Stimulated activated CD4-positive, alpha-beta T cell treated with anti-CD3 and anti-CD28 coated beads, Interleukin-12 subunit alpha, Interleukin-12 subunit beta, amount 100 ng/mL, for 48 hours (primary cell): ENCODE data around the gene IQCE.

Experiments
- DNase-seq, 3 donors: peaks; one replicate each; pipeline ENCODE4 v3.0.0-alpha.2; 2020; ENCODE audit warnings: low read depth in 2 of 3, low spot score in 1 of 3

IQCE gene

GRCh38 chr7:2631946-2632732, 73.4 kb downstream of the IQCE start, which contains the start of gene TTYH3:
TTYH3 (plus strand) TSS chr7:2631986; CDS start chr7:2632156, 170 bp downstream.
- DNase-seq = no peak

GRCh38 chr7:2632733-2633537, 74.2 kb downstream of the IQCE start:
- peak in 2 of 3 donors; percentile 39 for DNase-seq

GRCh38 chr7:2633538-2634266, 74.9 kb downstream of the IQCE start:
- DNase-seq = peak in 1 of 3 donors; percentile 33

GRCh38 chr7:2634267-2635145, 75.7 kb downstream of the IQCE start:
- no peak for DNase-seq

- no peak for DNase-seq
These were observed 76.4 kb downstream of the IQCE start for GRCh38 chr7:2635148-2635668.

- DNase-seq = no peak
These were observed 77.3 kb downstream of the IQCE start for GRCh38 chr7:2635810-2636701.

- DNase-seq = no peak
These were observed 78.3 kb downstream of the IQCE start for GRCh38 chr7:2637066-2637471.

- no peak for DNase-seq
These were observed 78.9 kb downstream of the IQCE start for GRCh38 chr7:2637505-2638223.

GRCh38 chr7:2638224-2638991, 79.6 kb downstream of the IQCE start:
- DNase-seq = no peak

GRCh38 chr7:2639181-2639681, 80.5 kb downstream of the IQCE start:
- DNase-seq = no peak

GRCh38 chr7:2639695-2640481, 81.1 kb downstream of the IQCE start:
- DNase-seq = no peak

GRCh38 chr7:2640482-2640830, 81.7 kb downstream of the IQCE start:
- DNase-seq = no peak

GRCh38 chr7:2640846-2641316, 82.1 kb downstream of the IQCE start:
- no peak for DNase-seq

GRCh38 chr7:2641406-2642393, 82.9 kb downstream of the IQCE start:
- DNase-seq = no peak

GRCh38 chr7:2643386-2644219, 84.8 kb downstream of the IQCE start:
- DNase-seq = no peak
